HG03139 (cell line): ENCODE data around the gene ATP2B3.

Experiments
- ATAC-seq: cut with Tn5 transposase; IDR thresholded peaks from one replicate; pipeline ENCODE4 v1.9.1; 2021; ENCODE audit not compliant: unreplicated experiment

The ATP2B3 gene

DNA sequence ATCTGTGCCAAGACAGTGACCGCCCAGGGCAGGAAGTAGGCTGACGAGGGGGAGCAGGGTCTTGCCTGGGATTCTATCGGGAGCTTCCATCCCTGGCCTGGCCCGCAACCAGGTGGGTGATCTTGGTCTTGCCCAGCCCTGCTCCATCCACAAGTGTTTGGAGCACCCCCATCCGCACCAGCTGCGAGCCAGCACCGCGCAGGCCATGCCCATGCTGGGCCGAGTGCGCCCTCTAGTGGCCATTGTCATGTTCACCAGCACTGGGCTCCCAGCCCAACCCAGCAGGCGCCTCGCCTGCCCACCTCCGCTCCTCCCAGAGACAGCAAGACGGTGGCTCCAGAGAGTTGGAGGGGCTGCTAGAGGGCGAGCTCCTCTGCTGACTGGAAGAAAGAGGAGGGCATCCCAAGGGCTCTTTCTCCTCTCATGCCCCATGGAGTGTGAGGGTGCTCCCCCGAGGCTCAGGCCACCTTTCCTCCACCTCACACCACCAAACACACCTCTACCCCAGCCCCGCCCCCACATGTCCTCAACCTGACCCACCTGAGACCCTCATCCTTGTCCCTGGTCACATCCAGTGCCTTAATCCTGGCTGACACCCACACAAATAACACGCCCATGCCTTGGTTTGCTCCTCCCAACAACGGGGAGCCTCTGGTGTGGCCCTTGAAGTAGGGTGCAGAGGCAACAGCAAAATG lies 9.8 kb upstream of the ATP2B3 start:
- ATAC-seq = peak; percentile 83

DNA sequence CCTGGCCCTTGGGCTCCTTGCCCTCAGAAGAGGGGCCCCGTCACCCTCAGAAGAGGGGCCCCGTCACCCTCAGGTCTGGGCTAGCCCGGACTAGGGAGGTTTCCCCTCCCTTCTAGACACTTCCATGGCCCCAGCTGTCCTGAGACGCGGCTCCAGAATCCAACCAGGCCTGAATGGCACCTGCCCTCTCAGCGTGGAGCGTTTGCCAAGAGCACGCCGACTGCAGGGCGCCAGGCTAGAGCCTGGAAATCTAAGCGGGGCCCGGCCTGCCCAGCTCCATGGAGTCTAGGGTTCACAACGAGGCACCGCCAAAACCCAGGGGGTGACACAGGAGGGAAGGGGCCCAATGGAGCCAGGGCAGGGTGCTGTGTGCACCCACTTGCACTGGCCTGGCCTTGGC lies 7.8 kb upstream of the ATP2B3 start:
- no peak for ATAC-seq

DNA sequence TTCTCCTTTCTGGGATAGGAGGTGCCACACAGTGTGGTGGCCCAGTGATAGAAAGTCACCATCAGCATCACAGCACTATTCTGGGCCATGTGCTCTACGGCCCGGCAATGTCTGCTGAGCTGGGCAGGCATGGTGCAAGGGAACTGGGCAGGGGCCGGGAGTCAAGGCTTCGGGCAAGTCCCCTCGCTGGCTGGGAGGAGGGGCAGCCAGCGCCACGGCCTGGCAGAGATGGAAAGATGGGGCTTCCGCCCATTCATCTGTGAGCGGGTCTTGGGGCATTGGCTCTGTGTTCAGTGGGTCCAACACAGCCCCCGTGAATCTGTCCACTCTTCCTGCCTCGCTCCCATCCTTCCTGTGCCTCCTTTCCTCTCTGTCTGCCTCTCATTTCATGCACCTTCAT lies 7.1 kb upstream of the ATP2B3 start:
- no peak for ATAC-seq

DNA sequence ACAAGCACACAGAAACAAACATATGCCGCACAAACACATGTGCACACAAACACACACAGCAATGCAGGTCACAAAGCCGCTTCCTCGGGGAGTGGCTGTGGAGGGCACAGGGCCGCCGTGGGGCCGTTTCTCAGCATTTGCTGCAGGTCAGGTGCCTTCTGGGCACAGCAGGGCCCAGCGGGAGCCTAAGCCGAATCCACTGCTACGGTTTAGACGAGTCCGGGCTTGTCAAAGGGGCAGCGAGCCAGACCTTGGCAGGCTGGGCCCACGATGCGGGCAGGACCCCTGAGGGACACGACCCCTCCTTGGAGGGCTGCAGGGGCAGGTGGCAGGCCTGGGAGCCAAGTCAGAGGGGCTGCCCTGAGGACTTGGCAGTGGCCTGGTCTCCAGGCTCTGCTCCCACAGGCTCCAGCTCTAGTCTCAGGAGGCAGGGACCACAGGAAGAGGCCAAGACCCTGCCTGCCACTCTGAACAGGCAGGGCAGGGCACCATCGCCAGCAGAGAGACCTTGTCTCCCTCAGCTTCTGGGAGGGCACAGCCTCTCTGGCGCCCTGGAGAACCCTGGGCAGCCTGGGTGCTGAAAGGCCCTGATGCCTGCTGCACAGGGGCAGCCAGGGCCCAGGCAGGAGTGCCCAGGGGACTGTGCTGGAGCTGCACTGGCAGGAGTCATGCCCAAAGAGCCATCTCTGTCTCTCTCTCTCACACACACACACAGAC lies 5.5 kb upstream of the ATP2B3 start:
- no peak for ATAC-seq

DNA sequence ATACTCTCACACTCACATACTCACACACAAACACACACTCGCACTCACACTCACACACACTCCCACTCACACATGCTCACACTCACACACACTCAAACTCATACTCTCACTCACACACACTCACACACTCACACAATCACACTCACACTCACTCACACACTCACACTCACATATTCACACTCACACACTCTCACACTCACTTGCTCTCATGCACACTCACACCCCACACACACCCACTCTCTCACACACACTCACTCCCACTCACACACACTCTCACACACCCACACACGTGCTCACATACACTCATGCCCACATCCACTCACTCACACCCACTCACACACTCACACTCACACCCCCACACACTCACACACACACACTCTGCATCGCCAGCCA lies 4.9 kb upstream of the ATP2B3 start:
- ATAC-seq = no peak

DNA sequence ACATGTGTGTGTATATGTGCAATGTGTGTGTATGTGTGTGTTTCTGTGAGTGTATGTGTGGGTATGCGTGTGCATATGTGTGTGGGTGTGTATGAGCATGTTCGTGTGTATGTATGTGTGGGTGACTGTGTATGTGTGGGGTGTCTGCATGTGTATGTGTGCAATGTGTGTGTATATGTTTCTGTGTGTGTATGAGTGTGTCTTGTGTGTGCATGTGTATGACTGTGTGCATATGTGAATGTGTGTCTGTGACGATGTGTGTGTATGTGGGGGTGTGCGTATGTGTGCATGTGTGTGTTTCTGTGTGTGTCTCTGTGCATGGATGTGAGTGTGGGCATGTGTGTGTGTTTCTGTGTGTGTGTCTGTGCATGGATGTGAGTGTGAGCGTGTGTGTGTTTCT lies 4.2 kb upstream of the ATP2B3 start:
- ATAC-seq = no peak

DNA sequence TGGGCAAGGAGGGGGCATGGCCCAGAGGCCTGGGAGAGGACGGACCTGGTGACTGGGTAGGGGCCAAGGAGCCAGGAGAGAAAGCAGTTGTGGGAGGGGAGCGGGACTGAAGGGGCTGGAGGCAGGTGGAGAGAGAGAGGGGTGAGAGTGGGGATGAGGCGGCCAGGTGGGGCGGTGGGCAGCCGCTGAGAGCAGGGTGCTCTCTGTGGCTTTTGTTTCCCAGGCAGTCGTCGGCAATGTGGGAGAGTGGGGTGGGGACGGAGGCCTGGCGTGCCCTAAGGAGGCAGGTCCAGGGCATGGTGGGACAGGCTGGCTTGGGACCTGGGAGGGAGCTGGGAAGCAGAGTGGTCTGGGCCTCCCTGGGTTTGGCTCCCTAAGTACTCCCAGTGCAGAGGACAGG lies 3.2 kb upstream of the ATP2B3 start:
- no peak for ATAC-seq

DNA sequence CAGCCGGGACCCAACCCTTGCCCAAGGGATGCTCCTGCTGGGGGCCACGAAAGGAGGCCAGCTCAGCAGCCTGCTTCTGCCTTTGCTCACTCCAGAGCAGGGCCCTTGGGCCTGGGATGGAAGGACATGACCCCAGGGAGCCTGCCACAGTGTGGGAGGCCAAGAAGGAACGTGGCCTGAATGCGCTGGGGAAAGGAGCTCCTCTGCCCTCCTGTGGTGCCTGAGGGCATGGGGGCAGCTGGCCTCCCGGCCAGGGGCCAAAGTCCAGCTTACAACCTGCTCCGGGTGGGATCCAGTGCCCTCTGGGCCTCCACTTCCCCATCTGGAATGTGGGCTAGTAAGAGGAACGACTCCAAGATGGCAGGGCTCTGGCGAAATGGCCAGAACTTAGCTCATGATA lies 2.0 kb upstream of the ATP2B3 start:
- no peak for ATAC-seq

DNA sequence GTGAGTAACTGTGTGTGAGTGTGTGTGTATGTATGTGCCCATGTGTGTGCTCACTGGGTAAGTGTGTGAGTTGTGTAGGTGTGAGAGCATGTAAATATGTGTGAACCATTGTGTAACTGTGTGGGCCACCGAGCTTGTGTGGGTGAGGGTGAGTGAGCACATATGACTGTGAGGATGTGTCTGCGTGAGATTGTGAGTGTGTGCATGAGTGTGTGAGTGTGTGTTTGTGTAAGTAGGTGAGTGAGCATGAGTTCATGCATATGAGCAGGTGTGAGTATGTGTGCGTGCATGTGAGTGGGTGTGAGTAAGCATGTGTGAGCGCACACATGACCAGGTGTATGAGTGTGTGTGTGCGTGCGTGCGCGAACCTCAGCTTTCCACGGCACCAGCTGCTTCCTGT lies 1.4 kb upstream of the ATP2B3 start:
- no peak for ATAC-seq

DNA sequence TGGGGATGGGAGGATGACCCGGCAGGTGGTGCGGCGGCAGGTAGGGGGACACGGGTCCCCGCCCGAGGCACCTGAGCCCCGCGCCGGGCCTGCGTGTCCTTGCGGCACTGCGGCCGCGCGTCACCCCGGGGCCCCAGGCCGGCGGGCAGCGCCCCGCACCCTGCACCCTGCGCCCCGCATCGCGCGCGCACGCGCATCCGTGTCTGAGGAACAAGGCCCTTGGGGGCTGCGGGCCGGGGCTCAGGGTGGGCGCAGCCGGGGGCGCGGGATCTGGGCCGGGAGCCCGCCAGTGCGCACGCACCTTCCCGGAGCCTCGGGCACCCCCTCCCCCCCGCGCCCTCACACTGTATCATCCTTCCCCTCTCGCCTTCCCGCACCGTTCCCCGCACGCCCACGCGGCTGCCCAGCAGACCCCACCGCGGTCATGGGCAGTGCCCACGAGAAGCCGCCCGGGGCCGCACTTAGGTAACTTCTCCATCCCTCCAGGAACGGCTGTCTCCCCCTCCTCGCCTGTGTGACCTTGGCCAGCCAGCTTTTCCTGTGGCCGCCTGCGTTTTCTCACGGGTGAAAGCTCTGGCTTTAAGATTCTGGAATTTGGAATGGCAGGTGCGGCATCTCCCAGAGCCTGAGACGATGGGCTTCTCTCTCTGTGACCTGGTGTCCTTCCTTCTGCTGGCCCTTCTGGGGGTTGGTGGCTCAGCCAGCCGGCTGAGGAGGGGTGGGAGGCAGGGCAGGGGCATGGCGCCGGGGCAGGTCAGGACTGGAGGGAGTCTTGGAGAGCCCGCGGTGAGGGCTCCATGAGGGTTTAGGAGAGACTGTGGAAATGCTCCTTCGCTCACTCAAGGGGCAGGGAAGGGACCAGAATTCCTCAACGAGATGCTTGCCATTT lies 748 bp downstream of the ATP2B3 start:
- ATAC-seq = no peak

DNA sequence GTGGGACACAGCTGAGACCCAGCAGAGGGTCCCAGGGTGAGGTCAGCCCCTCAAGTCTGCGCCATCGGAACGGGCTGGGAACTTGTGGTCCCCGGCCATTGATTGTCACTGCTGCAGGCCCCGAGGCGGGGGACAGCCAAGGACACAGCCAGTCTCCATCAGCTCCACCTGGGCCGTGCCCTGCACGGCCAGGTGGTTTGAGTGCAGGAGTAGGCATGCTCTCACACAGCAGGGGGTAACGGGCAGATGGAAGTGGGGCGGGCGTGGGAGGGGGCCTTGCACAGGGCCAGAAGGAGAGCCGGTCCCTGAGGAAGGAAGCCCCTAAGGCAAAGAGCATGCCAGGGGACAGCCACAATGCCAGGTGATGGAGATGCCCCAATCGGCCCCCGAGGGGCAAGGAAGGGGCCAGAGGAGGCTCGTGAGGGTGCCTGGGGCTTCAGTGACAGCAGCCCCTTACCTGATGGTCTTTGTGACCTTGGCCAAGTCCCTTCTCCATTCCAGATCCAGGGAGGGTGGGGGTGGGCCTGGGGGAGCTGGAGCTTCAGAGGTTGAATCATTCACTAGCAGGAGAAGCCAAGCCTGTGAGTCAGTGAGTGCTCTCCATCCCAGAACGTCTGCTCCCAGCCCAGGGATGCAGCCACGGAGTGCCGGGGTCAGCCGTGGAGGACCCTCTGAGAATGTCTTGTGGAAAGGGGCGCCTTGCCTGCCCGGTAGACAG lies 2.3 kb downstream of the ATP2B3 start:
- ATAC-seq = no peak

DNA sequence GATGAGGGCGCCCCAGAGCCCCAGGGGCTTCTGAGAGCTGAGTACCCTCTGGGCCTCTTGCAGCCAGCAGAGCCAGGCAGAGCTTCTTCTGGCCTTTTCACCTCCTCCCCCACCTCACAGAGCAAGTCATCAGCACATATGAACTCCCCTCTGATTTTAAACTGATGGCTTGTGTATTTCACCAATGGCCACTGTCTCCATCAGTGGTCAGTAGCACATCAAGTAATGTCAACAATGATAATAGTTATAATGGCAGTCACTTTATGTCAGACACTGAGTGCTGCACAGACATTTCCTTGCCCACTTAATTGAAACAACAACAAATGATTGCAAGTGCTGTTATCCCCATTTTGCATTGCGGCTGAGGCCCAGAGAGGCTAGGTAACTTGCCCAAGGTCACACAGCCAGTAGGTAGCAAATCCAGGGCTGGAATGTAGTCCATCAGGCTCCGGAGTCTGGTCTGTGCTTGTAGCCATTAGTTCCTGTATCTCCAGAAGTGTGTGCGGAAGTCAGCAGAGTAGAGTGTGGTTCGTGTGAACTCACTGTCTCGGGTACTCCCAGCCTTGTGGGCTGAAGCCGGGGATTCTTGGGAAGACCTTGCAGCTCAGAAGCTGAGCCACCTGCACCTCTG lies 3.0 kb downstream of the ATP2B3 start:
- ATAC-seq = no peak

DNA sequence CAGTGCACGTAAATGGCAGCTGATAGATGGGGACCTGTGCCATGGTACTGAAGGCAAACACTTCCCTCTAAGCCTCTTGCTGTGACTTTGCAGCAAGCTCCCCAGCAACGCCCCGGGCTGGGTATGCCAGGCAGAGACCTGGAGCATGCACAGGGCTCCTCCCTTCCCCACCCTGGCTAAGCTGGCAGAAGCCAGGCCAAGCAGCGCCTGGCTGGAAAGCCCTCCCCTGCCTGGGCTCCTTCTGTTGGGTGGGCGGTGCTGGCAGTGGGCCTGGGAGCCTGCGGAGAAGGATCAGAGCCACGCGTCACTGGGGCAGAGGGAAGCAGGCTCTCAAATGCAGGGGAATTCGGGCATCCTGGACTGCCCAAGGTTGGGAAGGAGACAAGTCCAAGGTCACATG lies 3.6 kb downstream of the ATP2B3 start:
- no peak for ATAC-seq

DNA sequence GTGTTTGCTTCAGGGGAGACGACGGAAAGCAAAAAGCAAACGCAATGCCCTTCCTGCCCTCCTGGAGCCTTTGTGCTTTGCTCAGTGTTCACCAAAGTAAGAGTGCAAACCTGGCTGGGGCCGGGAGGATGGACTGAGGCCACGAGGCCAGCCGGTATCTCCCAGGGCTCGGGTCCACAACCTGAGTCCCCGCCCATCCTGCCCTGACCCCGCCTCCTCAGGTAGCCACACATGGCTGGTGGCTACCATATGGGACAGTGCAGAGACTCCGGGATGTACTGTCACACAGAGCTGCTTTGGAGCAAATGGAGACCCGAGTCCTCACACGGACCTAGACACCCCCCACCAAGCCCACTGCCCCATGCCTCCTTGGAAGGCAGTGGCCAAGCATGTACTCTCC lies 4.8 kb downstream of the ATP2B3 start:
- no peak for ATAC-seq

DNA sequence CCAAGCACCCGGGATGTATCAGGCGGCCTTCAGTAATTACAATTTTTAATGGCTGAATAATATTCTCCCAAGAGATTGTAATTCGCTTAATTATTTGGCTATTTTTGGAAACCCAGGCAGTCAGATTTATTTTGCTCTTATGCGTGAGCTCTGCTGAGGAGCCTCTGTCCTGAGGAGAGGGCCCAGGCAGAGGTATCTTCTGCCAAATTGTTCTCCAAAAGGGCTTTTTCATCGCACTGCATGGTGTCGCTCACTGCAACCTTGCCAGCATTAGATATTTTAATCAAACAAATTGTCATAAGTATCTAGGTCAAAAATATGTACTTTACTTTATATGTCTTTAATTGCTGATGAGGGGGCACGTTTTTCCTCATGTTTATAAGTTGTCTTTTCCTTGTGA lies 5.8 kb downstream of the ATP2B3 start:
- no peak for ATAC-seq

DNA sequence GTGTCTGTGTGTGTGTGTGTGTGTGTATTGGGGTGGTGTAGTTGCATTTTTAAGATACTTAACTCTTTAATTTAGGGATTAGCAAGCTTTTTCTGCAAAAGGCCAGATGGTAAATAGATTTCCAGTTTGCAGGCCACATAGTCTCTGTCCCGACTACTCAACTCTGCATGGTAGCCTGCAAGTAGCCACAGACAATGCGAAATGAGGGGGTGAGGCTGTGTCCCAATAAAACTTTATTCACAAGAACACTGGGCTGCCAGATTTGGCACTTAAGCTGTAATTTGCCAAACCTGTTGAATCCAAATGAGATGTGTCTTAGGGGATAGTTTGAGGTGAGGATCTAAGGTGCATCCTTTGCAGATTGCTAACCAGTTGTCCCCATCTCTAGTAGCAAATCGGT lies 6.8 kb downstream of the ATP2B3 start:
- ATAC-seq = no peak

DNA sequence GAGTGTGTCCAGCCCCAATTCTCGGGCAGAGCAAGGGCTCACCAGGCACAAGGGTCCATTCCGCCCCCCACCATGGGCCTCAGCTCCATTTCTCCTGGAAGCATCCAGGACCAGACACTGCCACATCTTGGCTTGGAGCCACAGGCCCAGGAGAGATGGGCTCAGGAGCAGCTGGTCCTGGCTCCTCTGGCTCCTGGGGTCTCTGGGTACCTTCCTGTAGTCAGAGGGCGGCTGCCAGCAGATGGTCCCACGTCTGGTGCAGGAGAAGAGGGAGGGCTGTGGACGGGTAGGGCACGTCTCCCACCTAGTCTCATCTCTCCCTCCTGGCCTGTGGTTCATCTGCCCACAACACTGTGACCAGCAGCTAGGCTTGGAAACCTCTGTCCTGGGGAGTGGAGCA lies 8.0 kb downstream of the ATP2B3 start:
- no peak for ATAC-seq

DNA sequence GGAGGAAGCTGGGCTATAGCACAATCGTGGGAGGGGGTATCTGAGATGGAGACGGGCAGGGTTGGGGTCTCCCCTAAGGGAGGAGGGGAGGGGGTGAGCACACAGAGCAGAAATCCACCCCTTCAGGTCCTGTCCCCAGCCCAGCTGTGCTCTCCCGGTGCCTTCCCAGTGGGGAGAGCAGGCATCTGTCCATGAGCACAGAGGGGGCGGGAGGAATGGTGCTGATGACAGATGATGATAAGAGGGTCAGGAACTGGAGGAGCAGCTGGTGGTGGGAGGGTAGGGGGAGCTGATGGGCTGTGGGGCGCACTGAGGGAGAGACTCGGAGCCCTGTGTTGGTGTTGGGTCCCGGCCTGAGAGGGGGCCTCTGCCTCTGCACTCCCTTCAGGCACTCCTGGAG lies 8.6 kb downstream of the ATP2B3 start:
- no peak for ATAC-seq

DNA sequence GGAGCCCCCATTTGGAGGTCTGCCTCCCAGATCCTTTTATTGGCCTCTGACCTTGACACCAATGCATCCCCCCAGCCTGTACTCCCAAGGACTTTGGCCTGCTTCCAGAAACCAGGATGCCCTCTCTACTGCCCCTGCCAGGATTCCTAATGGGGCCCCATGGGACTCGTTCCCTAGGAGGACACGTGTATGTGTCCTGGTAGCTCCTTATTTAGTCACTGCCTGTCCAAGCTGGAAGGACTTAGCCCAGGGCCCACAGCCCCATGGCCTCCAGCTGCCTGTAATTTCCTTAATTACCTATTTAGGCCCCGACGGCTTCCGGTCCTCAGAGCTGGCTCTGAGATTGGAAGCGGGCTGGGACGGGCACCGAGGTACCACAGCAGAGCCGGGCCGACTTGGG lies 9.4 kb downstream of the ATP2B3 start:
- ATAC-seq = no peak

DNA sequence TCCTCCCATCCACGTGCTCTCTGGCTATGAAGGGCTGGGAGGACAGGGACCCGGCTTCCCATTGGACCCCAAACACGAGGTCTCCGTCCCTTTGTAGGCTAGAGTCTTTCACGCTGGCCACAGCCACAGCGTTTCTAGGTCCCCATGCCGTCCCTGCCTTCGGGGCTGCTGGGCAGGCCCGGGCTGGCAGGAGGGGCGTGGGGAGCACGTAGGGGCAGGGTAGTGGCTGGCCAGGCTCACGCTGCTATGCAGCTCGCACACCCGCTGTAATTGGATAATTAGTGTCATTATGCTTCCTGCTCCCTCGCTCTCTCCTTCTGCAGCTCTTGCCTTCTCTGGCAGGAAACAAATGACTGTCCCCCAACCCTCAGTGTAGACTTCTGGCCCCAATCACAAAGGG lies 9.8 kb downstream of the ATP2B3 start:
- no peak for ATAC-seq
